Osteoblast (primary cell): Measurements from ENCODE around the gene SLC10A3. TPM values are rescaled to one million over a fixed set of nuclear protein-coding genes. Genes with fewer than 3 reads are reported as not detected.

Source experiments
- DNase-seq: peaks from one replicate; pipeline ENCODE4 v3.0.0; 2011; ENCODE audit warnings: low spot score, mixed read lengths; ENCODE audit not compliant: insufficient read length; ENCODE audit errors: missing footprints
- H2AFZ ChIP-seq: 2 replicates; pipeline ENCODE4 v1.6.0; 2011; ENCODE audit warnings: mild to moderate bottlenecking, low read length
- H3K27ac ChIP-seq: 2 replicates; pipeline ENCODE4 v1.5.1; 2011; ENCODE audit warnings: mild to moderate bottlenecking, low read depth, low read length, moderate library complexity
- H3K27me3 ChIP-seq: 2 replicates; pipeline ENCODE4 v1.6.0; 2012; ENCODE audit warnings: mild to moderate bottlenecking, control low read depth, inconsistent platforms, low read length, moderate library complexity; ENCODE audit not compliant: insufficient read depth
- H3K36me3 ChIP-seq: 2 replicates; pipeline ENCODE4 v1.5.1; 2011; ENCODE audit warnings: mild to moderate bottlenecking, low read length, control low read depth, moderate library complexity; ENCODE audit not compliant: insufficient read depth
- H3K4me1 ChIP-seq: 2 replicates; pipeline ENCODE4 v1.5.1; 2011; ENCODE audit warnings: mild to moderate bottlenecking, low read length, control low read depth, moderate library complexity; ENCODE audit not compliant: insufficient read depth
- H3K4me2 ChIP-seq: 2 replicates; pipeline ENCODE4 v1.6.0; 2011; ENCODE audit warnings: mild to moderate bottlenecking, low read length; ENCODE audit not compliant: insufficient read depth
- H3K4me3 ChIP-seq: fragments of 200-600 bp; sonication (generic); 3 replicates; pipeline ENCODE4 v1.5.1; 2012; ENCODE audit warnings: mild to moderate bottlenecking, low read length, inconsistent platforms; ENCODE audit not compliant: insufficient read depth
- H3K79me2 ChIP-seq: 2 replicates; pipeline ENCODE4 v1.6.0; 2012; ENCODE audit warnings: mild to moderate bottlenecking, low read length, control low read depth, inconsistent platforms; ENCODE audit not compliant: insufficient read depth
- H3K9me3 ChIP-seq: 2 replicates; pipeline ENCODE4 v1.5.1; 2011; ENCODE audit warnings: low read depth, low read length, control low read depth
- H4K20me1 ChIP-seq: 2 replicates; pipeline ENCODE4 v1.6.0; 2012; ENCODE audit warnings: mild to moderate bottlenecking, low read length, control low read depth; ENCODE audit not compliant: insufficient read depth
- CTCF ChIP-seq: IDR thresholded peaks from 2 replicates; pipeline ENCODE4 v1.5.1; 2011; ENCODE audit warnings: mild to moderate bottlenecking, low read depth, low read length, moderate library complexity; ENCODE audit errors: extremely low read depth
- total RNA-seq: library from RNA; depleted of rRNA; stranded (reverse); fragments of >200 nt; gene quantifications from 2 replicates; pipeline ENCODE4 v1.2.3, GENCODE V29; 2012

SLC10A3 gene
- total RNA-seq, 1 donor = 36.2 TPM

GRCh38 chrX:154515090-154515965, 24.9 kb upstream of the SLC10A3 start:
- Histone ChIP-seq H3K79me2 (peaks cover 10% of the 10 kb centered on the region), H3K9me3 (no peaks in the 10 kb centered on the region), H2AFZ (peak overlapping the region; percentile 29), H3K4me3 (peak overlapping the region; percentile 76), H3K36me3 (no peaks in the 10 kb centered on the region), H3K27ac (peak overlapping the region; percentile 58), H3K4me1 (peaks cover 5% of the 10 kb centered on the region), H3K4me2 (peak overlapping the region; percentile 91), H3K27me3 (no peaks in the 10 kb centered on the region), H4K20me1 (no peaks in the 10 kb centered on the region)
- DNase-seq = peak; percentile 82
- TF ChIP-seq CTCF = no peak

GRCh38 chrX:154513716-154514115, 23.3 kb upstream of the SLC10A3 start:
- Histone ChIP-seq H3K36me3 (no peaks in the 10 kb centered on the region), H3K79me2 (peaks cover 10% of the 10 kb centered on the region), H3K4me1 (peaks cover 5% of the 10 kb centered on the region), H3K4me3 (no peak overlapping the region), H2AFZ (no peak overlapping the region), H3K27ac (no peak overlapping the region), H3K9me3 (no peaks in the 10 kb centered on the region), H4K20me1 (no peaks in the 10 kb centered on the region), H3K27me3 (no peaks in the 10 kb centered on the region), H3K4me2 (no peak overlapping the region)
- no peak for TF ChIP-seq CTCF
- no peak for DNase-seq

GRCh38 chrX:154512879-154513553, 22.6 kb upstream of the SLC10A3 start:
- Histone ChIP-seq H3K79me2 (peaks cover 10% of the 10 kb centered on the region), H4K20me1 (no peaks in the 10 kb centered on the region), H3K36me3 (no peaks in the 10 kb centered on the region), H2AFZ (no peak overlapping the region), H3K4me1 (peaks cover 5% of the 10 kb centered on the region), H3K27ac (no peak overlapping the region), H3K4me2 (no peak overlapping the region), H3K27me3 (no peaks in the 10 kb centered on the region), H3K4me3 (no peak overlapping the region), H3K9me3 (no peaks in the 10 kb centered on the region)
- peak; percentile 6 for DNase-seq
- TF ChIP-seq CTCF = no peak

- peak; percentile 19 for DNase-seq
- Histone ChIP-seq H3K4me3 (no peak overlapping the region), H4K20me1 (no peaks in the 10 kb centered on the region), H2AFZ (no peak overlapping the region), H3K9me3 (no peaks in the 10 kb centered on the region), H3K79me2 (peaks cover 10% of the 10 kb centered on the region), H3K4me1 (peaks cover 5% of the 10 kb centered on the region), H3K27me3 (no peaks in the 10 kb centered on the region), H3K27ac (no peak overlapping the region), H3K36me3 (no peaks in the 10 kb centered on the region), H3K4me2 (no peak overlapping the region)
- TF ChIP-seq CTCF = no peak
Measured at GRCh38 chrX:154511761-154512160, 21.3 kb upstream of the SLC10A3 start.
